Activated naive CD8-positive, alpha-beta T cell treated with anti-CD3 and anti-CD28 coated beads for 36 hours (primary cell): ENCODE measurements around the gene PLCD1. TPM values are rescaled to one million over a fixed set of nuclear protein-coding genes. Genes with fewer than 3 reads are reported as not detected.
"Not testable (repeated sequence)": the region's sequence is repeated elsewhere in the genome, so short reads cannot be mapped to it uniquely, and the experiment has no call there.

Experiments
- DNase-seq: peaks from one replicate; pipeline ENCODE4 v3.0.0; 2021
- H3K27ac Mint-ChIP-seq: one replicate; pipeline ENCODE4 v1.8.0; 2022; ENCODE audit warnings: mild to moderate bottlenecking, moderate library complexity, mixed read lengths
- H3K27me3 Mint-ChIP-seq: one replicate; pipeline ENCODE4 v1.8.0; 2022; ENCODE audit warnings: mild to moderate bottlenecking, mixed read lengths
- H3K36me3 Mint-ChIP-seq: one replicate; pipeline ENCODE4 v1.8.0; 2021; ENCODE audit warnings: mild to moderate bottlenecking, mixed read lengths
- H3K4me1 Mint-ChIP-seq: one replicate; pipeline ENCODE4 v1.8.0; 2021; ENCODE audit warnings: mixed read lengths
- H3K4me3 Mint-ChIP-seq: one replicate; pipeline ENCODE4 v1.8.0; 2022; ENCODE audit warnings: mild to moderate bottlenecking, moderate library complexity, mixed read lengths
- H3K9me3 Mint-ChIP-seq: one replicate; pipeline ENCODE4 v1.8.0; 2022; ENCODE audit warnings: mixed read lengths
- total RNA-seq, 2 experiments: library from RNA; stranded (reverse); gene quantifications; one replicate each; pipeline ENCODE4 v1.2.3, GENCODE V29; 2021

PLCD1 gene
- total RNA-seq, 2 experiments from 2014 or later: 5.7 to 9.1 TPM

- no peak overlapping the region for H3K27ac Mint-ChIP-seq
- no peak overlapping the region for H3K4me3 Mint-ChIP-seq
- no peaks in the 10 kb centered on the region for H3K9me3 Mint-ChIP-seq
- H3K27me3 Mint-ChIP-seq: no peaks in the 10 kb centered on the region
- H3K36me3 Mint-ChIP-seq: no peaks in the 10 kb centered on the region
- no peaks in the 10 kb centered on the region for H3K4me1 Mint-ChIP-seq
- no peak for DNase-seq
Measured at GRCh38 chr3:37981348-37981664, 48.1 kb downstream of the PLCD1 start.

DNA sequence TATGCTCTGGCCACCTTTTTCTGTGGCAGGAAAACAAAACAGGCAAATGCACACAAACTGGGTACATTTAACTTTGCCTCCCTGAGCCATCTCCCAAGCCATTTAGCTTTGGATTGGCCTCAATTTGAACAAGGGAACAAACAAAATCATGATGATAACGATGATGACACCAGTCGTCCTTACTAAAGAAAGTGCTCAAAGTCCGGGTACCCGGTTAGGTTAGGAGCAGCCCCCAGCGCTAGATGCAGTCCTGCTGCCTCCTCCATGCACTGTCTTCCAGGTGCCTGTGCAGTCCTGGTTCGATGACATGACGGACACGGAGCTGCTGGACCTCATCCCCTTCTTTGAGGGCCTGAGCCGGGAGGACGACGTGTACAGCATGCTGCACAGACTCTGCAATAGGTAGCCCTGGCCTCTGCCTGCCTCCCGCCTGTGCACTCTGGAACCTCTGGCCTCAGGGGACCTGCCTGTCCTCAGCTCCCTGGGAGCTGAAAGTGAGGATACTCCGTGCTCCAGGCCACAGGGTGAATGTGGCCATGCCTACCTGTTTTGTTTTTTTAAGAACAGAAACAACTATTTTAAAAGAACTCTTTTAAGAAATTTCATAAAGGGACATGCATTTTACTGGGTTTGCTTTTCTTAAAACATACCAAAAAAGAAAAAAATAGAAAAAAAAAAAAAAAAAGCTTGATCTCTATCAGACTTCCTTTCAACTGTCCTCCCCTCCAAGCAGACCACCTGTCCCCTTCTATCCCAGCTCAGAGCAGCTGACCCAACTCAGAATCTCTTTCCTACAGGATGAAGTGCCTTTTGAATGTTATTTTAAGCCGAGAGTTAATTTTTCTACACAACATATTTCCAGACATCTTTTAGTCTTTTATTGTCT lies 48.7 kb downstream of the PLCD1 start:
- Mint-ChIP-seq H3K4me3 (no peak overlapping the region), H3K9me3 (no peaks in the 10 kb centered on the region), H3K27ac (no peak overlapping the region), H3K36me3 (no peaks in the 10 kb centered on the region), H3K27me3 (no peaks in the 10 kb centered on the region), H3K4me1 (no peaks in the 10 kb centered on the region)
- DNase-seq: no peak

- H3K4me1 Mint-ChIP-seq: peaks cover under 1% of the 10 kb centered on the region
- no peak for DNase-seq
- no peaks in the 10 kb centered on the region for H3K27me3 Mint-ChIP-seq
- no peaks in the 10 kb centered on the region for H3K36me3 Mint-ChIP-seq
- H3K4me3 Mint-ChIP-seq: no peak overlapping the region
- H3K9me3 Mint-ChIP-seq: no peaks in the 10 kb centered on the region
- no peak overlapping the region for H3K27ac Mint-ChIP-seq
Measured at GRCh38 chr3:37979541-37980461, 49.6 kb downstream of the PLCD1 start.

GRCh38 chr3:37974121-37975083 lies 55.0 kb downstream of the PLCD1 start:
- Mint-ChIP-seq H3K4me1 (peaks cover 2% of the 10 kb centered on the region), H3K36me3 (no peaks in the 10 kb centered on the region), H3K9me3 (no peaks in the 10 kb centered on the region), H3K27ac (no peak overlapping the region), H3K27me3 (no peaks in the 10 kb centered on the region), H3K4me3 (no peak overlapping the region)
- peak; percentile 63 for DNase-seq

DNA sequence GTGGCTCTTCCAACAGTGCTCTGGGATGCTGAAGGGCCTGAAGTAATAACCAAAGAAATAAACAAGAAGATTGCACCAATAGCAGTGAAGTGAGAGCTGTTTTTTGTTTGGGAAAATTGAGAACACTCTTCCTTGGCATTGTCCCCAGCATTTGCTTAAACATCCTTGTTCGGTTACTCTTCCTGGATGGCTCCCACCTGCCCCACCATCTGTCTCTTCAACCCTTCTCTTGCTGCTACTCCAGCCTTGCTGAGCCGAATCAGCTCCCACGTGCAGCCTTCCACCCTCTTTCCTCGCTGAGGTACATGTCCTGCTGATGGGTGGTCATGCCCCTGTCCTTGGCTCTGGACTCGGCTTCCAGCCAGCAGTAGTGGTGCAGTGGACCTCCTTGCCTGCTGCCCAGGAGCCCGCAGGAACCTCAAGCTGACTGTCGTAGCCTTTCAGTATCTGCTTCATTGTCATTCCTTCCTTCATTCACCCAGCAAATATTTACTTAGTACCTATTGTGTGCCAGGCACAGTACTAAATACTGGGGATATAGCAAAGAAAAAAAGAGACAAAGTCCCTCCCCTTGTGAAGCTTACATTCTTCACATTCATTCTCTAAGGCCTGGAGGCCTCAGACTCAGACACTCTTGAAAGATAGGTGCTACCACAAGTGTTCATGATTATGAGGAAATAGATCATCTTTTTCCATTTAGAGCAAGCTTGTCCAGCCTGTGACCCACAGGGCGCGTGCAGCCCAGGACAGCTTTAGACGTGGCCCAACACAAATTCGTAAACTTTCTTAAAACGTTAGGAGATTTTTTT lies 56.0 kb downstream of the PLCD1 start:
- Mint-ChIP-seq H3K4me1 (peaks cover 2% of the 10 kb centered on the region), H3K27ac (no peak overlapping the region), H3K36me3 (no peaks in the 10 kb centered on the region), H3K27me3 (no peaks in the 10 kb centered on the region), H3K9me3 (no peaks in the 10 kb centered on the region), H3K4me3 (no peak overlapping the region)
- DNase-seq: no peak

GRCh38 chr3:37972056-37972455 lies 57.4 kb downstream of the PLCD1 start:
- H3K36me3 Mint-ChIP-seq, H3K27me3 Mint-ChIP-seq, H3K4me3 Mint-ChIP-seq, H3K9me3 Mint-ChIP-seq, H3K27ac Mint-ChIP-seq, H3K4me1 Mint-ChIP-seq, DNase-seq: not testable (repeated sequence)

DNA sequence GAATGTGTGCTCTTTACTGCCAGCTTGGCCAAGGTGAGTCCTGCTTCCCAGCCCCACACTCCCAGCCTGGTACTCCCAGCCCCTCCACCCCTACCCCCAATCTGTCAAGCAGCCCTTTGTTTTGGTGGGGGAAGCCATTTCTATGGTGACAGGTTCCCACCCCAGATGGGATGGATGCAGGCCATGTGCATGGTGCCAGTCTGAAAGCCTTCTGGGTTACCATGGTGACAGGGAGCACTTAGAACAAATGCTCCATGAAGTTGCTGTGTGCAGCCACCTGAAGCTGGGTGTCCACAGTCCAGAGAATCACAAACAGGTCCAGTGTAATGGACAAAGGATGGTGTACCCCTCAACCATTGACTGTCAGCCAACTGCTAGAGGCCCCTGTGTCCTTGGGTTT lies 58.0 kb downstream of the PLCD1 start:
- no peaks in the 10 kb centered on the region for H3K9me3 Mint-ChIP-seq
- H3K4me1 Mint-ChIP-seq: peaks cover 2% of the 10 kb centered on the region
- no peaks in the 10 kb centered on the region for H3K36me3 Mint-ChIP-seq
- H3K27me3 Mint-ChIP-seq: no peaks in the 10 kb centered on the region
- no peak overlapping the region for H3K27ac Mint-ChIP-seq
- DNase-seq: no peak
- H3K4me3 Mint-ChIP-seq: no peak overlapping the region

DNA sequence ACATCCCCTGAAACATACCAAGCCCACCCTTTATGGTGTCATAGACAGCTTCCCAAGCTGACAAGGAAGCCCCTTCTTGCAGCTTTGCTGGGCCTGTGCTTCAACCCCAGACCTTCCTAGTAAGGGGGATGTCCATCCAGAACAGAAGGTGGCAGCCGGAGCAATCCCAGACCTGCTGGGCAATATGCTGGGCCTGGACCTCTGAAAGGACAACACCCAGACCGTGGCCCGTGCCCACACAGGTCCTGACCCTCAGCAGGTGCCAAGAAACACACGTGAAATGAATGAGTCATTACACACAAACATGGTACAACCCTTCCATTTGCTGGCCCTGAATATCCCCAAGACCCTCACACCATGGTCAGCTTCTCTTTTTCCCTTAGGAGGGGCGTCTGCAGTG lies 58.6 kb downstream of the PLCD1 start:
- peaks cover 2% of the 10 kb centered on the region for H3K4me1 Mint-ChIP-seq
- H3K27ac Mint-ChIP-seq: no peak overlapping the region
- H3K27me3 Mint-ChIP-seq: no peaks in the 10 kb centered on the region
- no peaks in the 10 kb centered on the region for H3K9me3 Mint-ChIP-seq
- H3K36me3 Mint-ChIP-seq: no peaks in the 10 kb centered on the region
- no peak for DNase-seq
- H3K4me3 Mint-ChIP-seq: no peak overlapping the region

DNA sequence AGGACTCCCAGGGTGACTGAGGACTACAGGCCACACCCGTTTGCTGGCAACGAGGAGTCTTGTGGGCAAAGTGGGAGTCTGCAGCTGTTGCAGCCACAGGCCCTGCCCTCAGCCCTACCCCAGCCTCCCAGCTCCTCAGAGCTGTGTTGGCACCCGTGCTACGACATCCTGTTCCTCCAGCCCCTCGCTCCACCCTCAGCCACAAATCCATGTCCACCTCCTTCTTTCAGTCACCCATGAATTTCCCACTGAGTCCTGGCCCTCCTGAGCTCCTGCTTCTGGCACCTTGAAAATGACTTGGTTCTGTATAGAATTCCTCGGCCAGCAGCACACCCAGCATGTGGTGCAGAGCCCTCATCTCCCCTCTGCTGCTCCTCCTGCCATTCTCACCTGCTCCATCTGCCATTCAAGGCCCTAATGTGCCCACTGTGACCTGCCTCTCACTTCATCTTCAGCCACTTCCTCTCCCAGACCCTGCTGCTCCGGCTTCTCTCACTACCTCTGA lies 59.8 kb downstream of the PLCD1 start:
- H3K27me3 Mint-ChIP-seq: no peaks in the 10 kb centered on the region

GRCh38 chr3:37968813-37969595 lies 60.4 kb downstream of the PLCD1 start:
- Mint-ChIP-seq H3K4me3 (no peak overlapping the region), H3K27ac (no peak overlapping the region), H3K9me3 (no peaks in the 10 kb centered on the region), H3K27me3 (no peaks in the 10 kb centered on the region), H3K36me3 (no peaks in the 10 kb centered on the region), H3K4me1 (no peaks in the 10 kb centered on the region)
- no peak for DNase-seq

More for the DNA sequence above, 59.8 kb downstream of the PLCD1 start:
- no peak for DNase-seq
- Mint-ChIP-seq H3K9me3 (no peaks in the 10 kb centered on the region), H3K27ac (no peak overlapping the region), H3K36me3 (no peaks in the 10 kb centered on the region), H3K4me1 (no peaks in the 10 kb centered on the region), H3K4me3 (no peak overlapping the region)

- H3K4me1 Mint-ChIP-seq: peaks cover 5% of the 10 kb centered on the region
- DNase-seq: no peak
- H3K9me3 Mint-ChIP-seq: no peaks in the 10 kb centered on the region
- no peak overlapping the region for H3K4me3 Mint-ChIP-seq
- no peak overlapping the region for H3K27ac Mint-ChIP-seq
- H3K36me3 Mint-ChIP-seq: no peaks in the 10 kb centered on the region
- H3K27me3 Mint-ChIP-seq: no peaks in the 10 kb centered on the region
Measured at GRCh38 chr3:37968199-37968598, 61.2 kb downstream of the PLCD1 start.

GRCh38 chr3:37967260-37967881 lies 62.1 kb downstream of the PLCD1 start:
- Mint-ChIP-seq H3K4me3 (no peak overlapping the region), H3K9me3 (no peaks in the 10 kb centered on the region), H3K27me3 (no peaks in the 10 kb centered on the region), H3K27ac (no peak overlapping the region), H3K4me1 (peaks cover 6% of the 10 kb centered on the region), H3K36me3 (no peaks in the 10 kb centered on the region)
- DNase-seq: peak; percentile 60

DNA sequence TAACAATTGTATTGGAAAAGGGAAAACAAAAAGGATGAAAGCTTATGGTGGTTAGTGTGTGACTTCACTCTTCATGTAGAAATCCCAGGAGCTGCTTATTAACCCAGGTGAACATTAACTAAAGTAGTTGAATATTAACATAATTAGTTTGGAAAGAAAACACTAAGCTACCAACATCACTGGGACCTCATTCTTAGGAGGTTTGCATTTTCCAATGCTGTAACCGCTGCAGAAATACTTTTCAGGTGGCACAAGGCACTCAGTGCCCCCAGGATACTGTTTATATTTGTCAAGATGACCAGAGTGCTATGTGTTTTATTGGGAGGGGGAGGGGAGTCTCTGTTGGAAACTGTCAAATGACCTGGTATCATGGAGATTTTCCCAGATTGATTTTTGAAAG lies 64.7 kb downstream of the PLCD1 start:
- no peaks in the 10 kb centered on the region for H3K27me3 Mint-ChIP-seq
- H3K9me3 Mint-ChIP-seq: no peaks in the 10 kb centered on the region
- DNase-seq: no peak
- peaks cover 6% of the 10 kb centered on the region for H3K4me1 Mint-ChIP-seq
- no peak overlapping the region for H3K27ac Mint-ChIP-seq
- H3K4me3 Mint-ChIP-seq: no peak overlapping the region
- H3K36me3 Mint-ChIP-seq: no peaks in the 10 kb centered on the region
